Measurements from ENCODE around the gene RIMBP2. TPM values are rescaled to one million over a fixed set of nuclear protein-coding genes. Genes with fewer than 3 reads are reported as not detected.

The RIMBP2 gene
- total and polyA plus RNA-seq, 9 of the 15 experiments (the other 6 are each of a cell fraction or from before 2014, with no cell fraction given): not detected

DNA sequence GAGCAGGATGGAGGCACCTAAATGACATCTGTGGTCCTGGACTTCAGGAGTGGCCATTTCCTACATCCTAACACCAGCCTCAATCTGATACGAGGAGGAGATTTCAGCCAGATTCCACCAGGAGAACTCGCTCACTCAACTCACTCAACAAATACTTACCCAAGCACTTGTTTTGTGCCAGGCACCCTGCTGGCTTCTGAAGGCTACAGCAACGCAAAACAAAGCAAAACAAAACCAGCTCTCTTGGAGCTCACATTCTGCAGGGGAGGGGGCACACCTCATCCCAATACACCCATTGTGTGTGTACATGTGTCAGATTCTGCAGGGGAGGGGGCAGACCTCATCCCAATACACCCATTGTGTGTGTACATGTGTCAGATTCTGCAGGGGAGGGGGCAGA is 233.7 kb downstream of the RIMBP2 start (continued):
- no peak for TF ChIP-seq NCOR1 (IDR thresholded peaks at IDR 0.05)
- TF ChIP-seq CBFA2T2 (conservative IDR thresholded peaks at IDR 0.05): no peak
- no peak for TF ChIP-seq HDAC3 (IDR thresholded peaks at IDR 0.05; ENCODE audit: borderline replicate concordance, partially characterized antibody)
- TF ChIP-seq TAF9B (IDR thresholded peaks at IDR 0.05; ENCODE audit: partially characterized antibody): no peak
- TF ChIP-seq ZNF134 (CRISPR knock-in tag; conservative IDR thresholded peaks at IDR 0.05): no peak
- TF ChIP-seq ARID1B (IDR thresholded peaks at IDR 0.05): no peak
- TF ChIP-seq ZNF551 (CRISPR knock-in tag; IDR thresholded peaks at IDR 0.05): no peak
- TF ChIP-seq, protein P1, sequence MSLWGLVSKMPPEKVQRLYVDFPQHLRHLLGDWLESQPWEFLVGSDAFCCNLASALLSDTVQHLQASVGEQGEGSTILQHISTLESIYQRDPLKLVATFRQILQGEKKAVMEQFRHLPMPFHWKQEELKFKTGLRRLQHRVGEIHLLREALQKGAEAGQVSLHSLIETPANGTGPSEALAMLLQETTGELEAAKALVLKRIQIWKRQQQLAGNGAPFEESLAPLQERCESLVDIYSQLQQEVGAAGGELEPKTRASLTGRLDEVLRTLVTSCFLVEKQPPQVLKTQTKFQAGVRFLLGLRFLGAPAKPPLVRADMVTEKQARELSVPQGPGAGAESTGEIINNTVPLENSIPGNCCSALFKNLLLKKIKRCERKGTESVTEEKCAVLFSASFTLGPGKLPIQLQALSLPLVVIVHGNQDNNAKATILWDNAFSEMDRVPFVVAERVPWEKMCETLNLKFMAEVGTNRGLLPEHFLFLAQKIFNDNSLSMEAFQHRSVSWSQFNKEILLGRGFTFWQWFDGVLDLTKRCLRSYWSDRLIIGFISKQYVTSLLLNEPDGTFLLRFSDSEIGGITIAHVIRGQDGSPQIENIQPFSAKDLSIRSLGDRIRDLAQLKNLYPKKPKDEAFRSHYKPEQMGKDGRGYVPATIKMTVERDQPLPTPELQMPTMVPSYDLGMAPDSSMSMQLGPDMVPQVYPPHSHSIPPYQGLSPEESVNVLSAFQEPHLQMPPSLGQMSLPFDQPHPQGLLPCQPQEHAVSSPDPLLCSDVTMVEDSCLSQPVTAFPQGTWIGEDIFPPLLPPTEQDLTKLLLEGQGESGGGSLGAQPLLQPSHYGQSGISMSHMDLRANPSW (CRISPR knock-in tag; IDR thresholded peaks at IDR 0.05): no peak
- TF ChIP-seq, protein P2, sequence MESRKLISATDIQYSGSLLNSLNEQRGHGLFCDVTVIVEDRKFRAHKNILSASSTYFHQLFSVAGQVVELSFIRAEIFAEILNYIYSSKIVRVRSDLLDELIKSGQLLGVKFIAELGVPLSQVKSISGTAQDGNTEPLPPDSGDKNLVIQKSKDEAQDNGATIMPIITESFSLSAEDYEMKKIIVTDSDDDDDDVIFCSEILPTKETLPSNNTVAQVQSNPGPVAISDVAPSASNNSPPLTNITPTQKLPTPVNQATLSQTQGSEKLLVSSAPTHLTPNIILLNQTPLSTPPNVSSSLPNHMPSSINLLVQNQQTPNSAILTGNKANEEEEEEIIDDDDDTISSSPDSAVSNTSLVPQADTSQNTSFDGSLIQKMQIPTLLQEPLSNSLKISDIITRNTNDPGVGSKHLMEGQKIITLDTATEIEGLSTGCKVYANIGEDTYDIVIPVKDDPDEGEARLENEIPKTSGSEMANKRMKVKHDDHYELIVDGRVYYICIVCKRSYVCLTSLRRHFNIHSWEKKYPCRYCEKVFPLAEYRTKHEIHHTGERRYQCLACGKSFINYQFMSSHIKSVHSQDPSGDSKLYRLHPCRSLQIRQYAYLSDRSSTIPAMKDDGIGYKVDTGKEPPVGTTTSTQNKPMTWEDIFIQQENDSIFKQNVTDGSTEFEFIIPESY (CRISPR knock-in tag; IDR thresholded peaks at IDR 0.05): no peak

Measured in K562 (cell line).